B cell (primary cell): ENCODE results near the gene SELENOP.

Experiments
- EZH2 ChIP-seq: IDR thresholded peaks from 2 replicates; pipeline ENCODE4 v1.6.1; 2012; ENCODE audit warnings: borderline replicate concordance, low read depth, mild to moderate bottlenecking, moderate library complexity, low read length; ENCODE audit not compliant: insufficient read depth, poor library complexity, severe bottlenecking
- TF ChIP-seq, protein P1 (sequence below): fragments of 200-600 bp; IDR thresholded peaks from one replicate; pipeline ENCODE4 v1.8.0; 2022; ENCODE audit warnings: antibody characterized with exemption, mild to moderate bottlenecking

DNA sequence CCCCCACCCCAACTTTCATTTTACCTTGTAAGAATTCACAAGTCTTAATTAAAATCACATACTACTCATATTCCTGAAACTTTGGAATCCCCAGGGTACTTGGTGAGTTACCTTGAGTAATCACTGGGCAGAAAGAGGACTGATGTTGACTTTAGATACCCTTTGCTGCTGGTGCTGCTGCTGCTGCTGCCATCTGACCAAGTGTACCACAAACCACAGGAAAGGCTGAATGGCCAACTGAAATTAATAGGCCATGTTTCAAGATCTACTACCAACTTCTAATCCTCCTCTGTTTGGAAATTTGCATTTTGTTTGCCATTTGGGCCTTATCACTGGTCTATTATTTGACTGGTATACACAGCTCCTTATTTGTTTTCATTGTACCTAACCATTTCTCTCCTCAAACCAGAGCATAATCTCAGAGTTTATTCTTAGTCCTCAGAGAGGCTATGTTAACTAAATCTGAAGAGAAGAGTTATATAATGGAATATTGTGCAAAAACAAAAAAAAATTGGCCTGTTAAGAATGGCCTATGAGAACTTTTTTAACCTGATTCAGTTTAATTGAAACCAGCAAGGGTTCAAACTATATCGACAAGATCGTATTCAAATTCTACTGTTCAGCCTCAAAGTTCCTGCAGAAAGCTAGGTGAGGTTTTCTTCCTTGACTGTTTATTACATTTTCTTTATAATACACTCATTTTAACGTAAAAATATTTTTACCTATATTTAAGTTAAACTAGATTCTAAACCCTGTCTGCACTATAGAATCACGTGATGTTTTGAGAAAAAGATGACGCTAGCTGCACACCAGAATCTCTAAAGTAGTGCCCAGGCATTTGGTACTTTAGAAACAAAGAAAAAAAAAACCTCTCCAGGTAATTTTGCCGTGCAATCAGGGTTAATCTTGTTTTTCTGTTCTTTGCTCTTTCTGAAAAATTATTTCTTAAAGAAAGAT lies 13.1 kb downstream of the SELENOP start:
- TF ChIP-seq, protein P1, sequence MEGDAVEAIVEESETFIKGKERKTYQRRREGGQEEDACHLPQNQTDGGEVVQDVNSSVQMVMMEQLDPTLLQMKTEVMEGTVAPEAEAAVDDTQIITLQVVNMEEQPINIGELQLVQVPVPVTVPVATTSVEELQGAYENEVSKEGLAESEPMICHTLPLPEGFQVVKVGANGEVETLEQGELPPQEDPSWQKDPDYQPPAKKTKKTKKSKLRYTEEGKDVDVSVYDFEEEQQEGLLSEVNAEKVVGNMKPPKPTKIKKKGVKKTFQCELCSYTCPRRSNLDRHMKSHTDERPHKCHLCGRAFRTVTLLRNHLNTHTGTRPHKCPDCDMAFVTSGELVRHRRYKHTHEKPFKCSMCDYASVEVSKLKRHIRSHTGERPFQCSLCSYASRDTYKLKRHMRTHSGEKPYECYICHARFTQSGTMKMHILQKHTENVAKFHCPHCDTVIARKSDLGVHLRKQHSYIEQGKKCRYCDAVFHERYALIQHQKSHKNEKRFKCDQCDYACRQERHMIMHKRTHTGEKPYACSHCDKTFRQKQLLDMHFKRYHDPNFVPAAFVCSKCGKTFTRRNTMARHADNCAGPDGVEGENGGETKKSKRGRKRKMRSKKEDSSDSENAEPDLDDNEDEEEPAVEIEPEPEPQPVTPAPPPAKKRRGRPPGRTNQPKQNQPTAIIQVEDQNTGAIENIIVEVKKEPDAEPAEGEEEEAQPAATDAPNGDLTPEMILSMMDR: no peak
- TF ChIP-seq EZH2: no peak
